Transverse colon (tissue), 4 donors: ENCODE measurements around the gene CBY2. TPM values are rescaled to one million over a fixed set of nuclear protein-coding genes. Genes with fewer than 3 reads are reported as not detected.

Experiments used
- DNase-seq: peaks from one replicate; pipeline ENCODE4 v3.0.0-alpha.2; 2019
- H3K27ac ChIP-seq, 4 donors: fragments of 200-600 bp; sonication (generic); 2 replicates each; pipeline ENCODE4 v1.5.1; 2016 to 2018; ENCODE audit warnings: inconsistent platforms in 4 of 4
- H3K27me3 ChIP-seq: fragments of 200-600 bp; sonication (generic); 2 replicates; pipeline ENCODE4 v1.5.1; 2017; ENCODE audit warnings: inconsistent platforms
- H3K36me3 ChIP-seq, 4 donors: fragments of 200-600 bp; sonication (generic); 2 replicates each; pipeline ENCODE4 v1.5.1; 2017 to 2019; ENCODE audit warnings: inconsistent platforms in 4 of 4
- H3K4me1 ChIP-seq, 4 donors: fragments of 200-600 bp; sonication (generic); 2 replicates each; pipeline ENCODE4 v1.5.1; 2017 to 2020; ENCODE audit warnings: inconsistent platforms in 4 of 4
- H3K4me3 ChIP-seq, 4 donors: fragments of 200-600 bp; sonication (generic); 1 replicate in 1 of 4; 2 replicates in 3 of 4; pipeline versions ENCODE4 v1.5.1 to v1.6.1; 2017 to 2019; ENCODE audit warnings: inconsistent platforms in 4 of 4
- H3K9me3 ChIP-seq, 2 donors: fragments of 200-600 bp; sonication (generic); 2 replicates each; pipeline ENCODE4 v1.5.1; 2017 to 2019; ENCODE audit warnings: inconsistent platforms in 2 of 2
- EP300 ChIP-seq: sonication (generic); formaldehyde crosslinking; IDR thresholded peaks from one replicate; pipeline ENCODE4 v1.6.1; 2017; ENCODE audit warnings: antibody characterized with exemption, low read depth
- POLR2A ChIP-seq: fragments of 450-650 bp; IDR thresholded peaks from one replicate; pipeline ENCODE4 v1.6.1; 2016; ENCODE audit warnings: antibody characterized with exemption, mild to moderate bottlenecking, moderate library complexity
- POLR2AphosphoS5 ChIP-seq, 3 donors: sonication (generic); formaldehyde crosslinking; IDR thresholded peaks; one replicate each; pipeline ENCODE4 v1.6.1; 2016; ENCODE audit warnings: antibody characterized with exemption in 3 of 3
- WGBS, 2 donors: methylation state at CpG; one replicate each; pipeline ENCODE4 v1.1.5; 2018; ENCODE audit warnings: low coverage in 1 of 2; 5-methylcytosine and 5-hydroxymethylcytosine counted together
- in situ Hi-C, 4 donors: fragments of 200-750 bp; cut with MboI; loops; one replicate each; pipeline versions ENCODE4 v1.15.0 to v1.15.1; 2017; ENCODE audit warnings: low sequenced_read_pairs in 3 of 4, low pct_ligation_motif_present in 1 of 4, low pct_unique_long_range_greater_than_20kb in 1 of 4
- intact Hi-C: fragments of 100-400 bp; cut with DNase I; formaldehyde crosslinking; loops from one replicate; pipeline ENCODE4 v1.15.1; 2023; ENCODE audit warnings: low total_unique reads
- total RNA-seq, 4 donors: library from RNA; depleted of rRNA; stranded (reverse); fragments of >200 nt; gene quantifications; one replicate each; pipeline ENCODE4 v1.1.0, GENCODE V29; 2016
- TF ChIP-seq, protein P1 (sequence below), 5 experiments: fragments of 200-600 bp in 3 of 5; fragments of 450-650 bp in 2 of 5; sonication (generic) in 3 of 5; IDR thresholded peaks; 1 replicate in 2 of 5; 2 replicates in 3 of 5; pipeline ENCODE4 v1.5.1; 2016 to 2017; ENCODE audit warnings: antibody characterized with exemption in 5 of 5, inconsistent platforms in 3 of 5, mild to moderate bottlenecking in 2 of 5, moderate library complexity in 1 of 5

The CBY2 gene
- total RNA-seq, 4 donors from 2014 or later: not detected

DNA sequence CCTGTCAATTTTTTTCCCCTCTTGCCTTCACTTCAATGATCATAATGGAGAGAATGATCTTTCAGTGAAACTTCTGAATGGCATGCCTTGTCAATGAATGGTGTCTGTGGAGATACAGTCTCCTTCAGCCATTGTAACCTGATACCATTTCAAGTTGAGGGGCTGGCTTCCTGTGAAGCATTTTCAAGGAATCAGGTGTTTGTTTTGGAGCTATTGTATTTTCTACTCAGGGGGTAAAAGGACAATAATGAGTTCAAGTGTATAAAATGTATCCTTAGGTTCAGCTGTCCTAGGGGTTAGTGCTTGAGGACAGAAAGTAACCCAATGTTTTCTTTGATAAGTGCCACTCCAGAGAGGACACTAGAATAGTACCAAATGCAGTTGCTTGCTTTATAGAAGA lies 23.8 kb upstream of the CBY2 start:
- intact Hi-C loops: no loop called here
- H3K4me3 ChIP-seq: no peak overlapping the region
- no peak for DNase-seq

DNA sequence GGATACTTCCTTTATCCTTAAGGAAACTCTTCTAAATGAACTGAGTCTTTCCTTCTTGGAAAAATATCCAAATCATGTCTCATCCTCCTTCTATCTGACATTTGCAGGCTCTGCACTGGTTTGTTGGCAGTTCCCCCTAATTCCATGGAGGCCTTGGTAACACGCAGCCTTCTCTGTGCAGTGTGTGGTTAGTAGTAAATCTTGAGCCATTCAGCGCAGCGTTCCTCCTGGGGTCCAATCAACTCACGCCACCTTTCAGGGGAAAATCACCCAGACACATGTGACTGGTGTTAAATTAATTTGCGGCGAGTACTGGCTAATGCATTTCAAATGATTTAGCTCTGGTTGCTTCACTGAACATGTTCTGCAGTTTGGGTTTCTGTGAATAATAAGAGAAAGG lies 21.0 kb upstream of the CBY2 start:
- Histone ChIP-seq H3K27ac (no peak overlapping the region), H3K36me3 (no peaks in the 10 kb centered on the region), H3K27me3 (no peaks in the 10 kb centered on the region), H3K4me1 (no peaks in the 10 kb centered on the region), H3K9me3 (no peaks in the 10 kb centered on the region), H3K4me3 (no peak overlapping the region)
- intact Hi-C loops (loop anchor here (5.0 kb wide), 1 partner anchor 1011 kb away; no protein-coding TSS in a partner anchor), in situ Hi-C loops (no loop called here)
- TF ChIP-seq POLR2A (no peak), POLR2AphosphoS5 (IDR thresholded peaks at IDR 0.05) (no peak), EP300 (no peak)
- TF ChIP-seq, protein P1, sequence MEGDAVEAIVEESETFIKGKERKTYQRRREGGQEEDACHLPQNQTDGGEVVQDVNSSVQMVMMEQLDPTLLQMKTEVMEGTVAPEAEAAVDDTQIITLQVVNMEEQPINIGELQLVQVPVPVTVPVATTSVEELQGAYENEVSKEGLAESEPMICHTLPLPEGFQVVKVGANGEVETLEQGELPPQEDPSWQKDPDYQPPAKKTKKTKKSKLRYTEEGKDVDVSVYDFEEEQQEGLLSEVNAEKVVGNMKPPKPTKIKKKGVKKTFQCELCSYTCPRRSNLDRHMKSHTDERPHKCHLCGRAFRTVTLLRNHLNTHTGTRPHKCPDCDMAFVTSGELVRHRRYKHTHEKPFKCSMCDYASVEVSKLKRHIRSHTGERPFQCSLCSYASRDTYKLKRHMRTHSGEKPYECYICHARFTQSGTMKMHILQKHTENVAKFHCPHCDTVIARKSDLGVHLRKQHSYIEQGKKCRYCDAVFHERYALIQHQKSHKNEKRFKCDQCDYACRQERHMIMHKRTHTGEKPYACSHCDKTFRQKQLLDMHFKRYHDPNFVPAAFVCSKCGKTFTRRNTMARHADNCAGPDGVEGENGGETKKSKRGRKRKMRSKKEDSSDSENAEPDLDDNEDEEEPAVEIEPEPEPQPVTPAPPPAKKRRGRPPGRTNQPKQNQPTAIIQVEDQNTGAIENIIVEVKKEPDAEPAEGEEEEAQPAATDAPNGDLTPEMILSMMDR (IDR thresholded peaks at IDR 0.05): no peak
- 49 to 59% methylated on average over 5 to 6 of the region's 6 CpGs for WGBS, 2 donors
- no peak for DNase-seq

More for the DNA sequence above, 23.8 kb upstream of the CBY2 start:
- H3K9me3 ChIP-seq: no peaks in the 10 kb centered on the region
- H3K27ac ChIP-seq: no peak overlapping the region
- no peak for TF ChIP-seq POLR2A
- TF ChIP-seq EP300: no peak
- TF ChIP-seq POLR2AphosphoS5 (IDR thresholded peaks at IDR 0.05): no peak
- TF ChIP-seq, protein P1 (IDR thresholded peaks at IDR 0.05): no peak
- no peaks in the 10 kb centered on the region for H3K36me3 ChIP-seq
- H3K4me1 ChIP-seq: no peaks in the 10 kb centered on the region
- in situ Hi-C loops: no loop called here
- H3K27me3 ChIP-seq: no peaks in the 10 kb centered on the region

DNA sequence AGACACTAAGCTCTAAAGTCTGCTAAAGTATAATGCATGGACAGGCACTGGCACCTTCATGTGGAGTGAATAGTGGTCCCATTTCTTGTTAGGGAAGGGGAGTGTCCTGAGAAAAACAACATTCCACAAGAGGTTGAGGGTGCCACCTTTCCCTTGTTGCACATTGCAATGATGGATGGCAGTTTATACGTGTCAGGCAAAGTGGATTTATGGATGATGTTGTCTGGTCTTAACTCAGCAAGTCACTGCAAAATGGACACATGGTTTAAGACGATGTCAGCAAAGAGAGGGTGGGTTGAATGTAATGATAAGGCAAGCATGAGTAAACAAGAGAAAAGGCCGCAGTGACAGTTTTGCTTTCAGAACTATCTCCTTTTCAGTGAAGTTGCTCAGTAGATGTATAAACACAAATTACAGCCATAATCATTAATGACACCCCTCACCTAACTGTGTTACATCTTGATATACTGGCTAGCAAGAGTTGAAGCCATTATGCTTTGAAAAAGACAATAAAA lies 19.6 kb upstream of the CBY2 start:
- no peak for DNase-seq
- in situ Hi-C loops: no loop called here
- Histone ChIP-seq H3K4me1 (no peaks in the 10 kb centered on the region), H3K4me3 (no peak overlapping the region), H3K36me3 (no peaks in the 10 kb centered on the region), H3K9me3 (no peaks in the 10 kb centered on the region), H3K27ac (no peak overlapping the region), H3K27me3 (no peaks in the 10 kb centered on the region)
- 49 to 73% methylated on average over 2 to 3 of the region's 3 CpGs for WGBS, 2 donors
- no peak for TF ChIP-seq POLR2AphosphoS5 (IDR thresholded peaks at IDR 0.05)
- TF ChIP-seq, protein P1 (IDR thresholded peaks at IDR 0.05): no peak
- TF ChIP-seq POLR2A: no peak
- TF ChIP-seq EP300: no peak
- intact Hi-C loops: loop anchor here (5.0 kb wide), 1 partner anchor 1010 kb away; no protein-coding TSS in a partner anchor

DNA sequence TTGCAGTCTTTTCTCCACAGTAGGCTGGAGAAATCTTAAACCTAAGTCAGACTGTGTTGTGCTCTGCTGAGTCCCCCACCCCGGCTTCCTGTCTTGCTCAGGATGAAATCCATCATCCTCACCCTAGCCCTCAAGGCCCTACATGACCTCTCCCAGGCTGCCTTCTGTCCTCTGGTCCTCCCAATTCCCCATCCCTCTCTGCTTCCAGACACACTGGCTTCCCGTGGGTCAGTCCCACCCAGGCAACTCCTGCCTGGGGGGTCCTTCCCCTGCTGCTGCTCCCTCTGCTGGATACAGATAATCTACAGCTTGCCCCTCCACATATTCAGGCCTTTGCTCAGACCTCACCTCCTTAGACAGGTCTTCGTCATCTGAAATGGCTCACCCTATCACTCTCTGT lies 18.4 kb upstream of the CBY2 start:
- H3K27me3 ChIP-seq: no peaks in the 10 kb centered on the region
- intact Hi-C loops (loop anchor here (5.0 kb wide), 1 partner anchor 1009 kb away; no protein-coding TSS in a partner anchor), in situ Hi-C loops (no loop called here)
- 51 to 70% methylated on average over 2 to 3 of the region's 3 CpGs for WGBS, 2 donors
- H3K9me3 ChIP-seq: no peaks in the 10 kb centered on the region
- H3K36me3 ChIP-seq: no peaks in the 10 kb centered on the region
- no peak overlapping the region for H3K4me3 ChIP-seq
- TF ChIP-seq, protein P1 (IDR thresholded peaks at IDR 0.05): no peak
- TF ChIP-seq POLR2AphosphoS5 (IDR thresholded peaks at IDR 0.05) (no peak), POLR2A (no peak)
- no peak overlapping the region for H3K27ac ChIP-seq
- DNase-seq: no peak
- H3K4me1 ChIP-seq: no peaks in the 10 kb centered on the region
